ENCODE results near the gene SNIP1.

Gene SNIP1

GRCh38 chr1:37596182-37596667, 42.1 kb upstream of the SNIP1 start:
- no peak for TF ChIP-seq REST (IDR thresholded peaks at IDR 0.05; ENCODE audit: insufficient read depth in 1 of 2, low read depth in 2 of 2, low read length in 2 of 2)
- no peak for TF ChIP-seq TAF1 (IDR thresholded peaks at IDR 0.05; ENCODE audit: borderline replicate concordance, insufficient read depth, low read length)
- no peak for TF ChIP-seq SIN3A (IDR thresholded peaks at IDR 0.05; ENCODE audit: borderline replicate concordance, insufficient read depth, low read length)
- no peak for TF ChIP-seq POLR2AphosphoS5 (IDR thresholded peaks at IDR 0.05; ENCODE audit: low read depth, low read length)
- no peak for TF ChIP-seq FOXP2 (optimal IDR thresholded peaks at IDR 0.05; ENCODE audit: borderline replicate concordance, extremely low read depth, extremely low read length, insufficient read depth)

GRCh38 chr1:37595440-37596181, 41.5 kb upstream of the SNIP1 start, which contains the start of gene GNL2:
GNL2 (minus strand) TSS chr1:37595937; CDS start chr1:37595822, 115 bp downstream.
- TF ChIP-seq REST (IDR thresholded peaks at IDR 0.05; ENCODE audit: insufficient read depth in 1 of 2, low read depth in 2 of 2, low read length in 2 of 2) (no peak), POLR2AphosphoS5 (IDR thresholded peaks at IDR 0.05; ENCODE audit: low read depth, low read length) (peak; percentile 79), TAF1 (IDR thresholded peaks at IDR 0.05; ENCODE audit: borderline replicate concordance, insufficient read depth, low read length) (no peak), FOXP2 (optimal IDR thresholded peaks at IDR 0.05; ENCODE audit: borderline replicate concordance, extremely low read depth, extremely low read length, insufficient read depth) (peak; percentile 91), SIN3A (IDR thresholded peaks at IDR 0.05; ENCODE audit: borderline replicate concordance, insufficient read depth, low read length) (0 out of 2 replicates have a peak, but pooled peaks have one; percentile 47)

GRCh38 chr1:37593726-37594125, 39.6 kb upstream of the SNIP1 start:
- TF ChIP-seq FOXP2 (optimal IDR thresholded peaks at IDR 0.05; ENCODE audit: borderline replicate concordance, extremely low read depth, extremely low read length, insufficient read depth) (no peak), REST (IDR thresholded peaks at IDR 0.05; ENCODE audit: insufficient read depth in 1 of 2, low read depth in 2 of 2, low read length in 2 of 2) (no peak), SIN3A (IDR thresholded peaks at IDR 0.05; ENCODE audit: borderline replicate concordance, insufficient read depth, low read length) (no peak), POLR2AphosphoS5 (IDR thresholded peaks at IDR 0.05; ENCODE audit: low read depth, low read length) (no peak), TAF1 (IDR thresholded peaks at IDR 0.05; ENCODE audit: borderline replicate concordance, insufficient read depth, low read length) (no peak)

GRCh38 chr1:37588939-37589338, 34.8 kb upstream of the SNIP1 start:
- no peak for TF ChIP-seq FOXP2 (optimal IDR thresholded peaks at IDR 0.05; ENCODE audit: borderline replicate concordance, extremely low read depth, extremely low read length, insufficient read depth)
- TF ChIP-seq TAF1 (IDR thresholded peaks at IDR 0.05; ENCODE audit: borderline replicate concordance, insufficient read depth, low read length), result no peak
- no peak for TF ChIP-seq POLR2AphosphoS5 (IDR thresholded peaks at IDR 0.05; ENCODE audit: low read depth, low read length)
- TF ChIP-seq REST (IDR thresholded peaks at IDR 0.05; ENCODE audit: insufficient read depth in 1 of 2, low read depth in 2 of 2, low read length in 2 of 2), result no peak
- TF ChIP-seq SIN3A (IDR thresholded peaks at IDR 0.05; ENCODE audit: borderline replicate concordance, insufficient read depth, low read length), result no peak

Data from PFSK-1 (cell line).